ENCODE data around the gene B3GNT7. TPM values are rescaled to one million over a fixed set of nuclear protein-coding genes. Genes with fewer than 3 reads are reported as not detected.
A peak's percentile ranks its signal among the peaks of the same experiment; 100 is the strongest.

The B3GNT7 gene
- total and polyA plus RNA-seq, 2 of the 8 experiments (the other 6 are each of a cell fraction or from before 2014, with no cell fraction given), result 26.4 to 73.1 TPM

DNA sequence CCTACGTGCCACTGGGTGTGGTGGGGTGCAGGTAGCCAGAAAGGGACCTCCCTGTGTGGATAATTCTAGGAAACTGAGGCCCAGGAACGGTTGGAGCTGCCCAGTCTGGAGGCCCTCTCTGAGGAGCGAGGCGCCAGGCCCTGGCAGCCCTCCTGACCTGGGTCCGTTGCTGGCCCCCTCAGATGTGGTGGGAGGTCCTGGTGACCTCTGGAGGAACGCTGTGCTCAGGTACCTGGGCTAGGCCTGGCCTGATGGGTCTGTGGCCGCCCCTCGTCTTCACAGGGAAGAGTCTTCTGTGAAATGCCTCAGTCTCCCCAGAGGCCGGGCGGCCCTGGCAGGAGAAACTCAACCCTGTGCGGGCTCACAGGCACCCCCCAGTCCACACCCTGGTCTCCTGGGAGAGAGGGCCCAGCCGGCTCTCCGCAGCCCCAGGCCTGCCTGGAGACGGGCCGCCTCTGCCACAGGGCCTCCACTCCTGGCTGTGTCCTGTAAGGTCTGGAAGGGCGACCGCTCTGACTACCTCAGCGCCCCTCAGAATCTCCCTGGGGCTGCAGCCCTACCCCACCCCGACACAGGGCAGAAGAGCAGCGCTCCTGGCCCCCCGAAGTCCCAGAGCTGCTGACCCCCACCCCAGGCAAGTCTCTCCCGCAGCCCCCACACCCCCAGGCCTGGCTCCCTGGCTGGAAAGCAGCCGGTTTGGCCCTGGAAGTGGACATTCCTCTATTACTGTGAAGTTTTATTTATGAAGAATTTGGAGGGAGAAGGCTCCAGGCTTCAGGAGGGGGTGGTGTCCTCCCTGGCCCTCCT is 3.7 kb downstream of the B3GNT7 start:
- ChIA-PET CTCF (ENCODE audit: partially characterized antibody) (interaction anchor here (0.7 to 29.5 kb wide), 13 partner anchors 9 to 637 kb away, joined by 3 to 617 read pairs (median 8); no protein-coding TSS in a partner anchor), POLR2A (ENCODE audit: partially characterized antibody) (interaction anchor here (0.8 to 2.6 kb wide), 6 partner anchors 11 to 65 kb away, joined by 3 to 17 read pairs (median 8); partner anchors contain the start of gene NCL)
- Histone ChIP-seq H3K18ac (ENCODE audit: extremely low read depth, low read length) (no peak overlapping the region), H3K27me3 (replicated peaks in 1 of 4; ENCODE audit: control insufficient read depth in 3 of 4, extremely low read depth in 1 of 4, insufficient read depth in 3 of 4, low read length in 3 of 4) (no peaks in the 10 kb centered on the region), H3K27ac (ENCODE audit: low read depth, low read length) (no peak overlapping the region), H3K4me2 (ENCODE audit: insufficient read depth in 1 of 2, low read depth in 2 of 2, low read length in 2 of 2) (no peak overlapping the region), H3K4me3 (ENCODE audit: extremely low read depth in 1 of 4, insufficient read depth in 2 of 4, low read depth in 3 of 4, low read length in 4 of 4) (no peak overlapping the region), H2BK20ac (ENCODE audit: low read length) (no peak overlapping the region), H4K20me1 (replicated peaks in 1 of 2; ENCODE audit: control insufficient read depth in 1 of 2, insufficient read depth in 2 of 2, low read length in 2 of 2) (peaks cover 0 to 7% of the 10 kb centered on the region in 2 experiments), H3K14ac (ENCODE audit: insufficient read length) (no peak overlapping the region), H3K4me1 (replicated peaks in 1 of 4; ENCODE audit: control insufficient read depth in 3 of 4, insufficient read depth in 4 of 4, low read length in 3 of 4) (peaks cover 3 to 23% (median 17%) of the 10 kb centered on the region in 4 experiments), H3K4ac (replicated peaks; ENCODE audit: insufficient read length, low read depth, low read length) (no peak overlapping the region), H2BK120ac (replicated peaks; ENCODE audit: low read depth, low read length) (no peak overlapping the region), H2AK5ac (ENCODE audit: low read depth, low read length) (no peak overlapping the region), H4K91ac (replicated peaks; ENCODE audit: insufficient read length, low read length) (no peak overlapping the region), H3K9ac (replicated peaks in 1 of 4; ENCODE audit: extremely low read depth in 1 of 4, low read depth in 3 of 4, low read length in 3 of 4) (no peak overlapping the region), H3K56ac (replicated peaks; ENCODE audit: insufficient read length, low read depth, low read length) (no peak overlapping the region), H3K23me2 (ENCODE audit: low read depth, low read length) (peaks cover 3% of the 10 kb centered on the region; the same call in 1 of the 2 replicates), H2BK12ac (ENCODE audit: low read depth, low read length) (no peak overlapping the region), H3K9me3 (ENCODE audit: insufficient read depth in 2 of 2, low read depth in 1 of 2, low read length in 1 of 2) (no peaks in the 10 kb centered on the region), H2AFZ (ENCODE audit: low read length) (no peak overlapping the region), H3K36me3 (ENCODE audit: control insufficient read depth in 2 of 4, insufficient read depth in 4 of 4, low read length in 3 of 4) (peaks cover 0 to 18% (median 10%) of the 10 kb centered on the region in 4 experiments; a peak in 4 of 8 replicates), H3K79me1 (ENCODE audit: low read depth, low read length) (peaks cover 8% of the 10 kb centered on the region), H2BK5ac (ENCODE audit: low read depth, low read length) (no peak overlapping the region), H4K8ac (ENCODE audit: extremely low read depth, insufficient read depth, low read length) (peak overlapping the region; percentile 77), H4K5ac (ENCODE audit: insufficient read length, low read depth, low read length) (no peak overlapping the region), H3K23ac (ENCODE audit: insufficient read length) (no peak overlapping the region), H3K79me2 (ENCODE audit: control insufficient read depth in 1 of 2, insufficient read depth in 2 of 2, low read length in 2 of 2) (peaks cover 0 to 29% of the 10 kb centered on the region in 2 experiments; a peak in 2 of 4 replicates), H2BK15ac (ENCODE audit: low read length) (no peak overlapping the region)
- 92% methylated on average over 13 of the region's 23 CpGs; no CpG with 5 or more reads in 1 of the 2 experiments for WGBS, 2 experiments (ENCODE audit: extremely low coverage in 1 of 2, insufficient coverage in 1 of 2, insufficient read length in 1 of 2, insufficient replicate concordance in 2 of 2, low coverage in 1 of 2, low lambda C conversion rate in 2 of 2, missing lambda C conversion rate in 1 of 2)
- DNase-seq (ENCODE audit: low read depth in 1 of 2, low spot score in 2 of 2), result no peak
- no peak for FAIRE-seq
- TF ChIP-seq POU5F1 (IDR thresholded peaks at IDR 0.05; ENCODE audit: low read depth, low read length) (no peak), CEBPB (IDR thresholded peaks at IDR 0.05; ENCODE audit: low read depth, low read length) (no peak), NANOG (IDR thresholded peaks at IDR 0.05; ENCODE audit: insufficient read depth, low read depth, low read length, poor library complexity, severe bottlenecking) (no peak), GTF2F1 (IDR thresholded peaks at IDR 0.05; ENCODE audit: borderline replicate concordance, low read depth, low read length) (no peak), HDAC6 (IDR thresholded peaks at IDR 0.05; ENCODE audit: low read depth, low read length) (no peak), KDM1A (IDR thresholded peaks at IDR 0.05; ENCODE audit: borderline replicate concordance, low read length) (no peak)
- TF ChIP-seq, protein P1, sequence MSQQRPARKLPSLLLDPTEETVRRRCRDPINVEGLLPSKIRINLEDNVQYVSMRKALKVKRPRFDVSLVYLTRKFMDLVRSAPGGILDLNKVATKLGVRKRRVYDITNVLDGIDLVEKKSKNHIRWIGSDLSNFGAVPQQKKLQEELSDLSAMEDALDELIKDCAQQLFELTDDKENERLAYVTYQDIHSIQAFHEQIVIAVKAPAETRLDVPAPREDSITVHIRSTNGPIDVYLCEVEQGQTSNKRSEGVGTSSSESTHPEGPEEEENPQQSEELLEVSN (IDR thresholded peaks at IDR 0.05), result no peak
- TF ChIP-seq, protein P2, sequence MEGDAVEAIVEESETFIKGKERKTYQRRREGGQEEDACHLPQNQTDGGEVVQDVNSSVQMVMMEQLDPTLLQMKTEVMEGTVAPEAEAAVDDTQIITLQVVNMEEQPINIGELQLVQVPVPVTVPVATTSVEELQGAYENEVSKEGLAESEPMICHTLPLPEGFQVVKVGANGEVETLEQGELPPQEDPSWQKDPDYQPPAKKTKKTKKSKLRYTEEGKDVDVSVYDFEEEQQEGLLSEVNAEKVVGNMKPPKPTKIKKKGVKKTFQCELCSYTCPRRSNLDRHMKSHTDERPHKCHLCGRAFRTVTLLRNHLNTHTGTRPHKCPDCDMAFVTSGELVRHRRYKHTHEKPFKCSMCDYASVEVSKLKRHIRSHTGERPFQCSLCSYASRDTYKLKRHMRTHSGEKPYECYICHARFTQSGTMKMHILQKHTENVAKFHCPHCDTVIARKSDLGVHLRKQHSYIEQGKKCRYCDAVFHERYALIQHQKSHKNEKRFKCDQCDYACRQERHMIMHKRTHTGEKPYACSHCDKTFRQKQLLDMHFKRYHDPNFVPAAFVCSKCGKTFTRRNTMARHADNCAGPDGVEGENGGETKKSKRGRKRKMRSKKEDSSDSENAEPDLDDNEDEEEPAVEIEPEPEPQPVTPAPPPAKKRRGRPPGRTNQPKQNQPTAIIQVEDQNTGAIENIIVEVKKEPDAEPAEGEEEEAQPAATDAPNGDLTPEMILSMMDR (IDR thresholded peaks at IDR 0.05; ENCODE audit: control extremely low read depth in 1 of 3, insufficient read depth in 1 of 3, low read depth in 1 of 3, low read length in 3 of 3), result no peak
